GM11168 (cell line): ENCODE data around the gene LCE1B.

Experiments used
- in situ Hi-C: fragments of 300-500 bp; cut with MboI; formaldehyde crosslinking; loops from one replicate; pipeline ENCODE4 v1.12.0; 2022; ENCODE audit warnings: low sequenced_read_pairs; ENCODE audit not compliant: unreplicated experiment

Gene LCE1B

DNA sequence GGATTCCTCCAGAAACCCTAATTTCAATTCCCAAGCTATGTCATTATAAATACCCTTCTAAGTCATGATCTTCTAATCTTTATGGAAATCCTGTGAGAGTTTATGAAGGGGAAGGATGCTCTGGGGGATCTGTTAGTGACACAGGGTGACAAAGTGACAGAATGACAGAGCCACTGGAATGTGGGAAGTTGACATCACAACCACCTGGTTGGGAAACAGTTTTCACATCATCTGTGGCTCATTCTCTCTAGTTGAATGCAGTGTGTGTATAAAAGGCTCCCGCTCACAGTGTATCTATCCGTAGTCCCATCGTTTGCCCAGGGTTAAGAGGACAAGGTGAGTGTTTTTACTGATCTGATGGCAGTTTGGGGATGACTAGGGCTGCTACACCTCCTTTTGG is 47.9 kb downstream of the LCE1B start, which contains the start of gene LCE7A:
Gene LCE7A, plus strand, starts transcription at position 301 of the 400 bp plus-strand sequence. CDS start 702 bp downstream, outside the sequence.
- in situ Hi-C loops = no loop called here

DNA sequence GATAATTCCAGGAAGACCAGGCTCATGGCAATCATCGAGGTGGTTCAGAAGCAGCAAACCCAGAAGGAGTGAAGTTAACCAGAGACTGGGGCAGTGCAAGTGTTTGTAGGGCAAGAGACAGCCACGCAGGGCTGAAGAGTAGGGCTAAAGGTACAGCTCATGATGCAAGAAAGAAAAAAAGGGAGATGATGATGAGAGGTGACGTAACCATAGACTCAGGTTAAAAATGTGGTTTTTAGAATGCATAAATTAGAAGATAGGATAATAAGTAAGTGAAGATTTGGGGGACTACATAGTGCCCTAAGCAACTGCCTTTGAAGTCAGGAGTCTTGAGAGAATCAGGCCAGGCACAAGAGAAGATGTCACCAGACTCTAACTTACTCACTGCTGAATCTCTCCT is 48.4 kb downstream of the LCE1B start:
- in situ Hi-C loops = no loop called here

DNA sequence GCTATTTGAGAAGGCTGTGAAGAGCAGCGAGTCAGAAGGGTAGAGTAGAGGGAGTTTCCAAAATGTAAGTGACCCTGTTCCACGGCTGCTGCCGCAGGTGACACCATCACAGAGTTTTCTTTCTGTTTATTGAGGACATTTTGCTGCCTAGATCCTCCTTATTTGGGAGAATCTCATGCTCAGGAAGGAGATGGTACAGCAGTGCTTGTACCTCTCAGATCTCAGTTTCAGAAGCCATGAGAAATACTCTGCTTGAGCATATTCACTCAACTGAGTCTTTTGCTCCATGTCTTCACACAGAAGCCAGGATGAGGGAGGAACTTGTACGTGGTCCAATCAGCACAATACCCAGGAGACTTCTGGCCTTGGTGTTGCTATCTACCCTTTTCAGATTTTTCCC is 49.6 kb downstream of the LCE1B start:
- in situ Hi-C loops = no loop called here
